ENCODE results near the gene SLC8A1. TPM values are rescaled to one million over a fixed set of nuclear protein-coding genes. Genes with fewer than 3 reads are reported as not detected.

Gene SLC8A1
- total RNA-seq, 2 experiments from 2014 or later, result 0.44 to 1.1 TPM

GRCh38 chr2:40209761-40210160 lies 242.1 kb downstream of the SLC8A1 start:
- Mint-ChIP-seq H3K36me3 (no peaks in the 10 kb centered on the region), H3K9me3 (ENCODE audit: low read depth) (no peaks in the 10 kb centered on the region), H3K4me3 (no peak overlapping the region), H3K27me3 (no peaks in the 10 kb centered on the region), H3K27ac (no peak overlapping the region), H3K4me1 (peaks cover 2% of the 10 kb centered on the region)
- ATAC-seq (no peak), DNase-seq (no peak)
- CTCF ChIA-PET, result no interaction called here

GRCh38 chr2:40208463-40208862 lies 243.4 kb downstream of the SLC8A1 start:
- no peak for ATAC-seq
- Mint-ChIP-seq H3K27ac (no peak overlapping the region), H3K4me1 (peaks cover 2% of the 10 kb centered on the region), H3K9me3 (ENCODE audit: low read depth) (no peaks in the 10 kb centered on the region), H3K27me3 (no peaks in the 10 kb centered on the region), H3K4me3 (no peak overlapping the region), H3K36me3 (peaks cover 1% of the 10 kb centered on the region)
- no peak for DNase-seq
- CTCF ChIA-PET, result no interaction called here

GRCh38 chr2:40204268-40204667 lies 247.6 kb downstream of the SLC8A1 start:
- no peak for DNase-seq
- H3K4me1 Mint-ChIP-seq, result no peaks in the 10 kb centered on the region
- no peak overlapping the region for H3K4me3 Mint-ChIP-seq
- ATAC-seq, result no peak
- H3K27me3 Mint-ChIP-seq, result no peaks in the 10 kb centered on the region
- CTCF ChIA-PET, result no interaction called here
- H3K27ac Mint-ChIP-seq, result no peak overlapping the region
- peaks cover 1% of the 10 kb centered on the region for H3K36me3 Mint-ChIP-seq
- H3K9me3 Mint-ChIP-seq (ENCODE audit: low read depth), result no peaks in the 10 kb centered on the region

- no peaks in the 10 kb centered on the region for H3K27me3 Mint-ChIP-seq
- peaks cover 1% of the 10 kb centered on the region for H3K36me3 Mint-ChIP-seq
- H3K4me1 Mint-ChIP-seq, result no peaks in the 10 kb centered on the region
- no peak for DNase-seq
- ATAC-seq, result no peak
- H3K4me3 Mint-ChIP-seq, result no peak overlapping the region
- no peak overlapping the region for H3K27ac Mint-ChIP-seq
- H3K9me3 Mint-ChIP-seq (ENCODE audit: low read depth), result no peaks in the 10 kb centered on the region
- CTCF ChIA-PET, result no interaction called here
Observed at GRCh38 chr2:40202798-40203400, 249.0 kb downstream of the SLC8A1 start.

GRCh38 chr2:40201425-40201824 lies 250.5 kb downstream of the SLC8A1 start:
- peaks cover 1% of the 10 kb centered on the region for H3K36me3 Mint-ChIP-seq
- DNase-seq, result no peak
- H3K4me1 Mint-ChIP-seq, result no peaks in the 10 kb centered on the region
- no peaks in the 10 kb centered on the region for H3K9me3 Mint-ChIP-seq (ENCODE audit: low read depth)
- no peaks in the 10 kb centered on the region for H3K27me3 Mint-ChIP-seq
- no peak for ATAC-seq
- no peak overlapping the region for H3K4me3 Mint-ChIP-seq
- CTCF ChIA-PET, result no interaction called here
- no peak overlapping the region for H3K27ac Mint-ChIP-seq

- no peaks in the 10 kb centered on the region for H3K4me1 Mint-ChIP-seq
- H3K9me3 Mint-ChIP-seq (ENCODE audit: low read depth), result no peaks in the 10 kb centered on the region
- no peaks in the 10 kb centered on the region for H3K27me3 Mint-ChIP-seq
- CTCF ChIA-PET, result no interaction called here
- DNase-seq (no peak), ATAC-seq (no peak)
- peaks cover 1% of the 10 kb centered on the region for H3K36me3 Mint-ChIP-seq
- no peak overlapping the region for H3K4me3 Mint-ChIP-seq
- no peak overlapping the region for H3K27ac Mint-ChIP-seq
Observed at GRCh38 chr2:40200366-40200915, 251.4 kb downstream of the SLC8A1 start.

GRCh38 chr2:40199771-40200170 lies 252.1 kb downstream of the SLC8A1 start:
- no peaks in the 10 kb centered on the region for H3K9me3 Mint-ChIP-seq (ENCODE audit: low read depth)
- H3K4me1 Mint-ChIP-seq, result no peaks in the 10 kb centered on the region
- DNase-seq (no peak), ATAC-seq (no peak)
- no peak overlapping the region for H3K27ac Mint-ChIP-seq
- CTCF ChIA-PET, result no interaction called here
- no peak overlapping the region for H3K4me3 Mint-ChIP-seq
- H3K36me3 Mint-ChIP-seq, result peaks cover 1% of the 10 kb centered on the region
- H3K27me3 Mint-ChIP-seq, result no peaks in the 10 kb centered on the region

- DNase-seq (no peak), ATAC-seq (no peak)
- Mint-ChIP-seq H3K9me3 (ENCODE audit: low read depth) (no peaks in the 10 kb centered on the region), H3K27me3 (no peaks in the 10 kb centered on the region), H3K4me3 (no peak overlapping the region), H3K36me3 (no peaks in the 10 kb centered on the region), H3K4me1 (no peaks in the 10 kb centered on the region), H3K27ac (no peak overlapping the region)
- CTCF ChIA-PET, result no interaction called here
Observed at GRCh38 chr2:40197121-40197520, 254.8 kb downstream of the SLC8A1 start.

- CTCF ChIA-PET, result no interaction called here
- no peak overlapping the region for H3K27ac Mint-ChIP-seq
- ATAC-seq (no peak), DNase-seq (no peak)
- no peaks in the 10 kb centered on the region for H3K9me3 Mint-ChIP-seq (ENCODE audit: low read depth)
- no peaks in the 10 kb centered on the region for H3K27me3 Mint-ChIP-seq
- no peaks in the 10 kb centered on the region for H3K36me3 Mint-ChIP-seq
- H3K4me3 Mint-ChIP-seq, result no peak overlapping the region
- no peaks in the 10 kb centered on the region for H3K4me1 Mint-ChIP-seq
Observed at GRCh38 chr2:40193670-40194026, 258.2 kb downstream of the SLC8A1 start.

- DNase-seq (no peak), ATAC-seq (no peak)
- no peak overlapping the region for H3K4me3 Mint-ChIP-seq
- H3K27ac Mint-ChIP-seq, result no peak overlapping the region
- H3K36me3 Mint-ChIP-seq, result no peaks in the 10 kb centered on the region
- CTCF ChIA-PET, result no interaction called here
- no peaks in the 10 kb centered on the region for H3K4me1 Mint-ChIP-seq
- no peaks in the 10 kb centered on the region for H3K27me3 Mint-ChIP-seq
- no peaks in the 10 kb centered on the region for H3K9me3 Mint-ChIP-seq (ENCODE audit: low read depth)
Observed at GRCh38 chr2:40192864-40193669, 258.8 kb downstream of the SLC8A1 start.

GRCh38 chr2:40190457-40190856 lies 261.4 kb downstream of the SLC8A1 start:
- H3K4me1 Mint-ChIP-seq, result no peaks in the 10 kb centered on the region
- ATAC-seq (no peak), DNase-seq (no peak)
- no peaks in the 10 kb centered on the region for H3K36me3 Mint-ChIP-seq
- H3K27me3 Mint-ChIP-seq, result no peaks in the 10 kb centered on the region
- no peak overlapping the region for H3K27ac Mint-ChIP-seq
- H3K4me3 Mint-ChIP-seq, result no peak overlapping the region
- no peaks in the 10 kb centered on the region for H3K9me3 Mint-ChIP-seq (ENCODE audit: low read depth)
- CTCF ChIA-PET, result no interaction called here

- ATAC-seq (no peak), DNase-seq (no peak)
- CTCF ChIA-PET, result no interaction called here
- no peaks in the 10 kb centered on the region for H3K9me3 Mint-ChIP-seq (ENCODE audit: low read depth)
- no peak overlapping the region for H3K4me3 Mint-ChIP-seq
- H3K27ac Mint-ChIP-seq, result no peak overlapping the region
- H3K27me3 Mint-ChIP-seq, result no peaks in the 10 kb centered on the region
- H3K36me3 Mint-ChIP-seq, result no peaks in the 10 kb centered on the region
- no peaks in the 10 kb centered on the region for H3K4me1 Mint-ChIP-seq
Observed at GRCh38 chr2:40189881-40190280, 262.0 kb downstream of the SLC8A1 start.

GRCh38 chr2:40187054-40187453 lies 264.8 kb downstream of the SLC8A1 start:
- H3K27ac Mint-ChIP-seq, result no peak overlapping the region
- DNase-seq (no peak), ATAC-seq (no peak)
- no peaks in the 10 kb centered on the region for H3K4me1 Mint-ChIP-seq
- H3K36me3 Mint-ChIP-seq, result no peaks in the 10 kb centered on the region
- CTCF ChIA-PET, result no interaction called here
- no peaks in the 10 kb centered on the region for H3K27me3 Mint-ChIP-seq
- no peak overlapping the region for H3K4me3 Mint-ChIP-seq
- no peaks in the 10 kb centered on the region for H3K9me3 Mint-ChIP-seq (ENCODE audit: low read depth)

- H3K36me3 Mint-ChIP-seq, result no peaks in the 10 kb centered on the region
- ATAC-seq, result no peak
- H3K27ac Mint-ChIP-seq, result no peak overlapping the region
Observed at GRCh38 chr2:40184551-40184950, 267.3 kb downstream of the SLC8A1 start.

More at GRCh38 chr2:40184551-40184950, 267.3 kb downstream of the SLC8A1 start:
- H3K4me3 Mint-ChIP-seq, result no peak overlapping the region
- H3K4me1 Mint-ChIP-seq, result no peaks in the 10 kb centered on the region
- H3K9me3 Mint-ChIP-seq (ENCODE audit: low read depth), result no peaks in the 10 kb centered on the region
- H3K27me3 Mint-ChIP-seq, result no peaks in the 10 kb centered on the region
- CTCF ChIA-PET, result no interaction called here
- DNase-seq, result no peak

Data from activated CD8-positive, alpha-beta memory T cell treated with anti-CD3 and anti-CD28 coated beads, Interleukin-2, amount 10 ng/mL, durations not matched to agents 7 days and 5 days (primary cell).